Measurements from ENCODE around the gene CFAP221.

- TF ChIP-seq CTCF (conservative IDR thresholded peaks at IDR 0.05; ENCODE audit: low read length): no peak
- no peak for TF ChIP-seq EZH2phosphoT487 (IDR thresholded peaks at IDR 0.05; ENCODE audit: borderline replicate concordance, low read depth, low read length)
Observed at GRCh38 chr2:119694470-119694844, 150.2 kb downstream of the CFAP221 start.
